SK-N-MC (cell line): ENCODE results near the gene GFOD1.

Experiments
- DNase-seq: peaks from one replicate; pipeline ENCODE4 v3.0.0-alpha.2; 2011; ENCODE audit warnings: low read depth, low spot score
- H3K27ac ChIP-seq: fragments of 200-600 bp; sonication (generic); 2 replicates; pipeline ENCODE4 v1.5.1; 2016; ENCODE audit warnings: mixed run types
- H3K36me3 ChIP-seq: fragments of 200-600 bp; sonication (generic); 2 replicates; pipeline ENCODE4 v1.6.1; 2017; ENCODE audit warnings: antibody characterized with exemption, low read length, mixed read lengths; ENCODE audit not compliant: insufficient read depth
- H3K4me3 ChIP-seq: fragments of 200-600 bp; sonication (generic); 2 replicates; pipeline ENCODE4 v1.5.1; 2016
- H3K9ac ChIP-seq: fragments of 200-600 bp; sonication (generic); 2 replicates; pipeline ENCODE4 v1.8.0; 2017; ENCODE audit warnings: mixed run types, mixed read lengths; ENCODE audit not compliant: insufficient read length
- H3K9me3 ChIP-seq: fragments of 200-600 bp; sonication (generic); 2 replicates; pipeline ENCODE4 v1.6.1; 2017; ENCODE audit warnings: low read depth, mild to moderate bottlenecking, antibody characterized with exemption, low read length, moderate library complexity, mixed read lengths
- EZH2 ChIP-seq: fragments of 200-600 bp; sonication (generic); IDR thresholded peaks from one replicate; pipeline ENCODE4 v1.6.1; 2017; ENCODE audit warnings: antibody characterized with exemption
- FOXP2 ChIP-seq: optimal IDR thresholded peaks from 2 replicates; pipeline ENCODE3; 2011; ENCODE audit warnings: mild to moderate bottlenecking, moderate library complexity; ENCODE audit not compliant: insufficient read depth; ENCODE audit errors: extremely low read length, control extremely low read depth
- POLR2AphosphoS5 ChIP-seq: IDR thresholded peaks from 2 replicates; pipeline ENCODE4 v1.6.1; 2012; ENCODE audit warnings: mild to moderate bottlenecking, low read depth, low read length, borderline replicate concordance

GFOD1 gene

GRCh38 chr6:13491538-13491937 lies 4.1 kb upstream of the GFOD1 start:
- no peak overlapping the region for H3K27ac ChIP-seq
- H3K4me3 ChIP-seq, result no peak overlapping the region
- no peak overlapping the region for H3K9ac ChIP-seq
- H3K36me3 ChIP-seq, result no peaks in the 10 kb centered on the region
- no peaks in the 10 kb centered on the region for H3K9me3 ChIP-seq
- TF ChIP-seq FOXP2 (no peak), POLR2AphosphoS5 (no peak), EZH2 (no peak)
- no peak for DNase-seq

- Histone ChIP-seq H3K9ac (no peak overlapping the region), H3K9me3 (no peaks in the 10 kb centered on the region), H3K36me3 (no peaks in the 10 kb centered on the region), H3K4me3 (no peak overlapping the region), H3K27ac (no peak overlapping the region)
- no peak for DNase-seq
- no peak for TF ChIP-seq EZH2
- no peak for TF ChIP-seq POLR2AphosphoS5
- no peak for TF ChIP-seq FOXP2
Measured at GRCh38 chr6:13490402-13490801, 3.0 kb upstream of the GFOD1 start.

DNA sequence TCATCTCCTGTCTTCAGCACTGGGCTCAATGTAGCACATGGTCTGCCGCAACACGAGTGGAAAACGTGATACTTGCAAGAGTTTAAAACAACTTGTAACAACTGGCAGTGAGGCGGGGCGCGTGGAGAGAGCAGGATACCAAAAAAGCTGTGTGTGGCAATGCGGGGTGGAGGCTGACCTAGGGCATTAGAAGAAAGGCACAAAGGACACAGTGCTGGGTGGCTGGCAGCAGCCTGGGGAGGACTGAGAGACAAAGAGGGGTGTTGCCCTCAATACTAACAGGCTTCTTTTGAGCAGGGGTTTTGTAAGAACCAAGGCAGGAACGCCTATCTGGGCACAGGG lies 1.5 kb upstream of the GFOD1 start:
- TF ChIP-seq EZH2, result no peak
- TF ChIP-seq POLR2AphosphoS5, result no peak
- TF ChIP-seq FOXP2, result no peak
- H3K36me3 ChIP-seq, result no peaks in the 10 kb centered on the region
- no peak for DNase-seq
- H3K9ac ChIP-seq, result no peak overlapping the region
- H3K9me3 ChIP-seq, result no peaks in the 10 kb centered on the region
- H3K27ac ChIP-seq, result no peak overlapping the region
- no peak overlapping the region for H3K4me3 ChIP-seq

DNA sequence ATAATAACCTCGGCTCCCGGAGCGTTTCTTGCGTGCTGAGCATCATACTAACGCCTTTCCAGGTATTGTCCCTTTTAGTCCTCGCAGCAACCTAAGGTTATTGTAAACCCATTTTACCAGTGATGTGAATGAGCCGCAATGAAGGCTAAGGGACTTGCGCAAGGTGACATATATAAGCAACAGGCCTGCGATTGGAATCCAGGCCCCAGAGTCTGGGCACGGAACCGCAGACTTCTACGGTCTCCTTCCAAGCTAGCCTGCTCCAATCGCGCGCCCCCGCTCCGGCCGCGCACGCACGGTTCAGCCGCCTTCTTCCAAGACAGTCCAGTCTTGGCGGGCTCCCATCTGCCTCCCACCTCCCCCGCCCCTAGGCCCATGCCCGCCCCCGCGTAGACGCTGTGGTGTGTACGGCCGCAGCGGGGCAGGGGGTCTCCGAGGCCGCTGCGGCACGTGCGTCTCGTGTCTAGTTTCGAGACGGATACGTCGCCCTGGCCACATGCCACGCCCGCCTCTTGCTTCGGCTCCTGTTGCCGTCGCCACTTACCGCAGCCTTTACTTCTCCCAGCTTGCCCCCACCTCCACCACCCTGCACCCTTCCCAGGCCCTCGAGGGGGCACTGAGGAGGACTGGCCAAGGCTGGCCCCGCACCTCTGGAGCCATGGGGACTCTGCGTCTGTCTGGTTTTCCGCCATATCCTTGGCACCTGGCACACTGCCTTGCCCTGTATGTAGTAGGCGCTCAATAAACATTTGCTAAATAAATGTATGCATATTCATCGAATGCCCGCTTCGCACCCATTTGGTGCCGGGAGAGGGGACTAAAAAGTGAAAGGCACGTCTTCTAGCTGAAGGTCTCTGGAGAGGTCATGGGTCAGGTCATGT lies 855 bp upstream of the GFOD1 start:
- H3K9ac ChIP-seq, result no peak overlapping the region
- TF ChIP-seq FOXP2 (no peak), POLR2AphosphoS5 (no peak), EZH2 (no peak)
- H3K27ac ChIP-seq, result no peak overlapping the region
- no peaks in the 10 kb centered on the region for H3K36me3 ChIP-seq
- H3K9me3 ChIP-seq, result no peaks in the 10 kb centered on the region
- no peak for DNase-seq
- peak overlapping the region; percentile 74 for H3K4me3 ChIP-seq

- Histone ChIP-seq H3K27ac (no peak overlapping the region), H3K36me3 (no peaks in the 10 kb centered on the region), H3K4me3 (peak overlapping the region; percentile 94), H3K9ac (peak overlapping the region; percentile 67), H3K9me3 (no peaks in the 10 kb centered on the region)
- no peak for DNase-seq
- TF ChIP-seq FOXP2 (no peak), POLR2AphosphoS5 (no peak), EZH2 (no peak)
Measured at GRCh38 chr6:13486679-13487121, 700 bp downstream of the GFOD1 start.

DNA sequence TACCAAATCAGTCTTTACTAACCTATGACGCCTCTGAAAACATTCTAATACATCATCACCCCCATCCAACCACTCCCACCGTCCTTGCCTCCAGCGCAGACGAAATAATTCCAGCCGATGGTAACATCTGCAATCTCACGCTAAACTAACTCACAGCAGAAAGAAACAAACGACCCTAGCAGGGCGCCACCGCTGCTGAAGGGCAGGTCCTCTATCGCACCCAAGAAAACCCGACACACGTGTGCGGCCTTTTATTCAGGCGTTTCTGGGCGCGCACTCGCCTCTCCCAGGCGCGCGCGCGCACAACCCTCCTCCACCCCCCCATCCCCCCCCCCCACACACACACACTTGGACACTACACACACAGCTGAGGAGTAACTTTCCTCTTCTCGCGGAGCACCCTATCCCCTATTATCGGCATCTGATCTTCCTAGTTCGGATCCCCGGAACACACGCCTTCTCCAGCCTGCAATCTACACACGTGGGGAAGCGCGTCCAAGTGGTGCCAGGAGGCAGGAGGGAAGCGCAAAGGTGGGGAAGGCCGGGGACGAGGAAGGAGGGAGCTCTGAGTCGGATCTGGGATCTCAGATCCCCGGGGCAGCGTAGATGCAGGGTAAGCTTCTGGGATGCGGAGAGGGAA lies 1.4 kb downstream of the GFOD1 start:
- H3K36me3 ChIP-seq, result no peaks in the 10 kb centered on the region
- no peaks in the 10 kb centered on the region for H3K9me3 ChIP-seq
- TF ChIP-seq POLR2AphosphoS5 (no peak), FOXP2 (no peak), EZH2 (no peak)
- DNase-seq, result no peak
- H3K27ac ChIP-seq, result no peak overlapping the region
- H3K9ac ChIP-seq, result peak overlapping the region; percentile 55
- peak overlapping the region; percentile 94 for H3K4me3 ChIP-seq

- H3K27ac ChIP-seq, result no peak overlapping the region
- H3K4me3 ChIP-seq, result peak overlapping the region; percentile 94
- no peak for TF ChIP-seq FOXP2
- no peak for TF ChIP-seq EZH2
- TF ChIP-seq POLR2AphosphoS5, result no peak
- H3K9ac ChIP-seq, result no peak overlapping the region
- no peak for DNase-seq
- no peaks in the 10 kb centered on the region for H3K36me3 ChIP-seq
- no peaks in the 10 kb centered on the region for H3K9me3 ChIP-seq
Measured at GRCh38 chr6:13485303-13485702, 2.1 kb downstream of the GFOD1 start.

- H3K27ac ChIP-seq, result no peak overlapping the region
- no peak overlapping the region for H3K9ac ChIP-seq
- TF ChIP-seq FOXP2, result no peak
- no peak for TF ChIP-seq EZH2
- TF ChIP-seq POLR2AphosphoS5, result no peak
- H3K36me3 ChIP-seq, result no peaks in the 10 kb centered on the region
- no peak for DNase-seq
- peak overlapping the region; percentile 94; the same call in 1 of the 2 replicates for H3K4me3 ChIP-seq
- H3K9me3 ChIP-seq, result no peaks in the 10 kb centered on the region
Measured at GRCh38 chr6:13484827-13485226, 2.6 kb downstream of the GFOD1 start.
